GM18868 (cell line): ENCODE data around the gene ANKS1A.

ENCODE experiments used
- ATAC-seq: cut with Tn5 transposase; IDR thresholded peaks from one replicate; pipeline ENCODE4 v1.9.1; 2021; ENCODE audit warnings: mild to moderate bottlenecking, moderate library complexity; ENCODE audit not compliant: unreplicated experiment

The ANKS1A gene

DNA sequence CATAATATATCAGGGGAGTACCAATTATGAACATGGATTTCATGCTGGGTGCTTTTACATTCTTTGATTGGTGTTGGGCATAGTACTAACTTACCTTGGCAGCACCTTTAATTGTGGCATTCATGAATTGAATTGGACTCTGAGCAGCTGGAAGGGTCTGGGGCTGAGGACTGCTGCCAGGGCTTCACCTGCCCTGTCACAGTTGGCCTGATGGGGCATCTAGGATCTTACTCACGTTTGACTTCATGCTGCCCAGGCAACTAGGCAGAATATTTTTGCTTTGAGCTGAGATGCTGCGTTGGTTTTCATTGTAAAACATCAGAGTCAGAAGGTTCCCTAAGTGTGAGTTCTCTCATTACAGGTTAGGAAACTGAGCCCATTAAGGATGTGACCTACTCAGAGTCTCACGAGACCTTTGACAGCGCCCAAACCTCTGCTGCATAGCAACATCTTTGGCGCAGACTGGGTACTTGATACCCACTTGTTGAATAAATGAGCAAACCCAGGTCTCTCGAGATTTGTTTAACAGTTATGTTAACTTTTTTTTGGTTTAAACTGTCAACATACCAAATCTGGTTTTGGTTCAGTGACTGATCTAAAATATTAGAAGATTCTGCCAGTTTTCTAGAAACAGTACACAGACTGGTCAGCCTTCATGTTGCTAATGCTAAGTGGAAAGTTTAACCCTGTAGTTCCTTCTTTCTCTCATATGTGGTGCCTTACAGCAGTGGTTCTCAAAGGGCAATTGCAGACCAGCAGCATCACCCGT, 147.2 kb downstream of the ANKS1A start:
- ATAC-seq: no peak

DNA sequence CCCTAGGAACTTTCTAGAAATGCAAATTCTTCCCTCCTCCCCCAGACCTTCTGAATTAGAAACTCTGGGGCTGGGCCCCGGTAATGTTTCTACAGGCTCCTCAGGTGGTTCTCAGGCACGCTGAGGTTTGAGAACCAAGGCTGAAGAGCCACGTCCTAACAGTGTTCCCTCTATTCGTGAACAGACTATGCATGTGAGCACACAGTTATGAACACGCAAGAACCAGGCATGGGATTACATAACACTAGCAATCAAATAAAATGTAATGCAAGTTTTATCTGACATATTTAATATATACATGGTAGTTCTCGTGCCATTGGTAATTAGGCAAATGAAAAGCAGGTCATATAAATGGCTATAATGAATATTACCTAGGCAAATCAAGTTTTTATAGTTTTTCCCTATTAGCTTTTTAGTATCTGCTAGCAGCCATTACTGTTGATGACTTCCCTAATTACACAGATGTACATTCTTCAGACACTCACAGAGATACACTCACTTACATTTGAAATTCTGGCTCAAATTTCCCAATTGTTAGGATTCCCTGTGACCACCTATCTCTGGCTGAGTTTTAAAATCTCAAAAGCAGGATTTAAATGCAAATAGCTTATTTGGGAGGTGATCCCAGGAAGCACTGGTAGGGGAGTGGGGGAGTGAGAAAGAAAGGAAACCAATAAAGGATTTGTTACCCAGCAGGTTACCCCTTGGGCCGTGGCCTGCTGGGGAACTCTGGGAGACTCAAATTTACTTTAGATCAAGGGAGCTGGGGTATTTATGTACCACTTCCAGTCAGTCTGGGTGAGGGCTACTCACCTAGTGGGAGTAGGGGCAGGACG, 148.0 kb downstream of the ANKS1A start:
- ATAC-seq: no peak

DNA sequence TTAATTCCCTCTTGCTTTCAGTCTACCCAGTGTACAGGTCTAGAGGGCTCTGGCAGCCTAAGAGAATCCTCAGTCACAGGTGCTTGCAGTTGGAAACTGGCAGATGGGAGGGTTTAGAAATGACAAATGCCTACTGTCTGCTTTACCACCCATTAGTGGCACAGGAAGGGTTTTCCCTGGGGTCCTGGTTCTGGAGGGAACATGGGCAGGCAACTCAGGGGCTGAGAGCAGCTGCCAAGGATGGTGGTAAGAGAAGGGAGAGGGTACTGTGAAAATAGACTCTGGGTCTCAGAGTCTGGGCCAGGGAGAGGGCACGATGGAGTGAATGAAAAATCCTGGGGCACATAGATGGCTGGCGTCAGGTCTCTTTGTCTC, 148.6 kb downstream of the ANKS1A start:
- ATAC-seq: no peak

DNA sequence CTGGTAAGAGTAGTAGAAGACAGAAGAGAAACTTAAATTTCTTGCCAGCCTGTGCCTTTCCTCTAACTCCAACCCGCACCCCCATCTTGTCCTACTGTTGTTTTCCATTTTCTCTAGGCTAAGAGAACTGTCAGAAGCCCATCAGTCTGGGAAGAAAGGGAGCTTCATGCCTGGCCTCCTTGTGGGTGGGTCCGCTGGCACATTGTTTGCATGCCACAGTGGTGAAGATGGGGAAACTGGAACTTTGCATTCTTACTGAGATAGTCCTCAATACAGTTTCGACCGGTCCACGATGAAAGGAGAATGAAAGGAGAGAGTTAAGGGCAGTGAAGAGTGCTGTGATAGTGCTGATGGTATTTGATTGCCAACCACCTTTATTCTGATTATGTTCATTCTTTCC, 149.0 kb downstream of the ANKS1A start:
- ATAC-seq: no peak

DNA sequence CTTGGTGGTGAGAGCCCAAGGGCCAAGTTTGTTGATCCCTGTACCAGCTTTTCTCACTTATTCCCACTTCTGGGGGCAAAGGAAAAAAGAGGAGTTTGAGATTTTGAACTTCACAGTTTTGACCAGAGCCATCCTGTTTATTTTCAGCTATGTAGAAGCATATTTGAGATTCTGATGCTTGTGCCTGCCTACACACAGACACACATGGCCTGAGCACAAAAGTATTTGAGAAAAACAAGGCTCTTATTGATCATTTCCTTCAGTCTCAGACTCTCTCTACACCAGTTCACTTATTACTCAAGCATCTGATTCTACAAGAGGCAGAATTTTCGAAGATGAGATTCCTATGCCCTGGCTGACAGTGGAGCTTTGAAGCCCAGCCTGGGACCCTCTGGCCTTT, 151.3 kb downstream of the ANKS1A start:
- ATAC-seq: no peak

DNA sequence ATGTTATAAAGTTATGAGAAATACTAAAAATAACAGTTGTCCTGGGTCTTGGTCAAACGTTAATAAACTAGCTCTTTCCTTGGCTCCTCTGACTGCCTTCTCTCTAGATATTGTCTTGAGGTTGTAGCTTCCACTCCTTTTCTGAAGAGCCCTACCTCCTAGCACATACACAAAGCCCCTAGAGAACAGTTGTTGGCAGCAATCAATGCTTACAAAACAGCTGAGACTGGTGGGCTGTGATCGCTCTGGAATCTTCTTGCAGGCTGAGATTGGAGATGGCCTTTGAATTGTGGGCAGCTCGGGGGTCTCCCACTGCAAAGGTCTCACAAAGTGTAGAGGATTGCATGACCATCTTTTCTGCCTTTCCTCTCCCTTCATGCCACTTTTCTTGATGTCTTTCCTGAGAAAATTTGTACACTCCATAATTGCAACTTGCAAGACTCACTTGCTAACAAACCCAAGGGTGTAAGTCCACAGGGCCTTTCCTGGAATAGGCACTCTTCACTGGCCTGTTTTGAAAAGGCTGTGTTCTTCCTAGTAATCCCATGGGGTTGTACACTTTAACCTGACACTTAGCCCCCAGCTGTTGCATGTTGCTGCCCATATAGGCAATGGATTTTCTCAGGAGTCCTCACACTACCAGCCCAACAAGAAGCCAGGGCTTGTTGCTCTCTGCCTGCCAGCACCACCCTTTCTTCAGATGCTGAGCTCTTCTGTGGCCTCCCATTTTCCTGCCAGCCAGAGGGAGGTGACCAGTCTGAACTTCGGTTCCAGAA, 152.2 kb downstream of the ANKS1A start:
- no peak for ATAC-seq

DNA sequence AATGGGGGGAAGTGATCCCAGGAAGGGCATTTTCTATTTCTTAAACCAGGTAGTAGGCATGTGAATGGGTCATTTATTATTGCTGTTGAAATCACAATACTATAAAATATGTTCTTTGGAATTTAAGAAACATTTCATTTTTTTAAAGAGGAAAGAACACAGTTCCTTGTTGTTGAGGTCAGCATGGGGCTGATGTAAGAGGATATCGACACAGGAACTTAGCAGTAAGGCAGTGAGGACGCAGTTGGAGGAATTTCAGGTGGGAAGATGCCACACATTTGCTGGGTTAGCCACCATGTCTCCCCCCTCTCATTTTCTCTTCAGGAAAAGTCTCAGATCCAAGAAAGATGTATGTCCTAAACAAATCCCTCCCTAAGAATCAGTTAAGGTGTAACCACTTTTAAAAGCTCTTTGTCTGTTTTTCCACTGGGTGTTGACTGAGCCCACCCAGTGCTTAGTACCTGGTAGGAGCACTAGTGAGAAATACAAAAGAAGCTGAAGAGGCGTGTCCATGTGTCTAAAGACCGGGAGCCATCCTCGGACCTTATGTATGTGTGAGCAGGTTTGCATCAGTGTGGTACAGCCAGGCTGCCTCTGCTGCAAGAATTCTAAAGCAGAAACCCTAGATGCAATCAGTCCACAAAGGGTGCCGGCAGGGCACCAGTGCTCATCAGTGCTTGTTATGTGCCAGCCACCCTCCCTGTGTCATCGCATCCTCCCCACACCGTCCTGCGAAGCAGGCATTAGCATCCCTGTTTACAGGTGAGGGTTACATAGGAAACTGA, 153.2 kb downstream of the ANKS1A start:
- no peak for ATAC-seq

DNA sequence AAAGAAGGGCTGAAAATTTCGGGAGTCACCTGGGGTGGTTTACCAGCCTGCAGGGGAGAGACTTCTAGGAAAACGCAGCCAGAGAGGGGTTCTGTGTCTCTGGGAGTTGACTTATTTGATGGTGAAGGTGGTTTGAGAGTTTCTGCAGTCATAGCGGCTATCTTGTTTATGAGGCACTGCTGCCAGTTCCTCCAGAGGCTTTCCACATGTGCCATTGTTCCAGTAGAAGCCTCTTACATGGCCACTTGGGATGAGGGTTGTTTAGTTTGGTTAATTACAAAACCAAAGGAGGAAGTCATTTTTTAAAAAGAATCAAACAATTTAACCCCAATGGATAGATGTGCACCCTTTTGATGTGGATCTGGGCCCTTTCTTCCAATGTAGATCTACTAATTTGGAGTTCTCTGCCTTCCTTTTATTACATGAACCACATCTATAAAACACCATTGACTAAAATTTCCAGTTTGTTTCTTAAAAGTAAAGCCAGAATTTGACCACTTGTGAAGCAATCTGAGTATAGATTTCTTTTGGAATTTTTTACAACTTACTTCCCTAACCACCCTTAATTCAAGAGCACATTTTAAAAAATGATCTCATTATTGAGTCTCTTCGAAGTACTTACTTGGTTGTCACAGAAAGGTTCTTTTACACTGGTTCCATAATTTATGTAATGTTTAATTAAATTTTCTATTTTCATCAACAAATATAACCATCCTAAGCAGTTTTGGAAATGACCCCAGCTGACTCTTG, 154.5 kb downstream of the ANKS1A start:
- no peak for ATAC-seq

DNA sequence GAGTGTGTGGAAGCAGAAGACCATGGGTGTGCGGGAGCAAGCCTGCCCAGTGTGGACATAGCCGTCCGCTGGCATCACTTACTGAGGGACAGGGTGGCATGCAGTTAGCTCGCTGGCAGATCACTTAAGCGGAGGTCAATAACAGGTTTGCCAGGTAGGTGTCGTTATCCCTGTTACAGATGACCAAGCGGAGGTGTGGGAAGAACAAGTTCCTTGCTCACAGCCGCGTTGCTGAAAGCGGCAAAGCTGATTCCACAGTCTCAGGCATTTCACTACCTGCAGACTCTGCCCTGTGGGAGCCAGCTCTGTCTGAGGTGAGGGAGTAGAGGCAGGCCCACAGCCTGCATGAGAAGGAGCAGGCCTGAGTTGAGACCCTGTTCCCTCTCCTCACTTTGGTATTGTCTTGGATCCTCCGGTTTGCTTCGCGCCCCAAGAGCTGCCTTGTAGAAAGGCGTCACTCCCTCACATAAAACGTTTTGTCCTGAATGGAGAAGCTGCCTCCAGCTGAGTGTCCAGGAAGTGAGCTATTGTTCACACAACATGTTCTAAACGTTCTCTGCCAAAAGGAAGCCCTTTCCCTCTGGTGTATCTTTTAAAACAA, 155.2 kb downstream of the ANKS1A start:
- ATAC-seq: no peak

DNA sequence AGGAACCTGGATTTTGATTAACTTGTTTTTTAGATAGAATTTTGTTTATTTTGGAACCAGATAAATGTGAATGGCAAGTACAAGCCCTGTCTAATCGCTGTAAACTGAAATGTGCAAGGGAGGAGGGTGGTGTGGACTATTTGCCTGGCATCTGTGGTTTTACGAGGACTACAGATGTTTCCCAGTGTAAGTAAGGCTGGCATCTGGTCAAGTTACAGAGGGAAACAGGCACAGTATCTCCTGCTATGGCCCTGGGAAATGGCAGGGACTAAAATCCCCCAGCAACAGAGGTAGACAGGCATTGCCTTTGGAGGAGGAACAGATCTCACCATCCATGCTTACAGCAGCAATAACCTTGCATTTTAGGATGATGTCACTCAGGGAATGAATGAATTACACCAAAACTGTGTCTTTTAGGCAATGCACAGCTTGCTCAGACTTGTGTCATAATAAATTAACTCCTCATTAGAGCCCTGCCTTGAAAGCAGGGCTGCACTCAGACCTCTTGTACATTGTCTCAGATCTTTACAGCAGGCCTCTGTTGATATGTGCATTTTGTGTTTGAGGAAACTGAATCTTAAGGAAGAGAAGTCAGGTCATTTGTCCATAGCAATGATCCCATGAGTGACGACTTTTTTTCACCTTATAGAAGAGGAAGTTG, 155.8 kb downstream of the ANKS1A start:
- ATAC-seq: no peak

DNA sequence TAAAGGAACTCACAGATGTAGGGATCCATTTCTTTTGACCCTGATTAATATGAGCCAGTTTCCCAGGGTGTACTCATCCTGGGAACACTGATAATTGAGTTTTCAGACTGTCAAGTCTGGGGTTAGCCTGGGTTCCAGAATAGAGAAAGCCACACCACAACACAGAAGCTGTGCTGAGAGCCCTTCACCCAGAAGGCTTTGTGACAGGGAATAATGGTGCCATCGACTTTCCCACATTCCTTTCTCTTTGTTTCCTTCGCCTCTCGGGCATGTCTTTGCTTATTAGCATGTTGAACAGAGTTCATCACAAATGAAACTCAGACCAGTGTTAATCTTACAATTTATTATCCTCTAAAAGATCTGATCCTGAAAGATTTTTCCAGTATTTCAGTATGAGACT, 157.0 kb downstream of the ANKS1A start:
- ATAC-seq: no peak

DNA sequence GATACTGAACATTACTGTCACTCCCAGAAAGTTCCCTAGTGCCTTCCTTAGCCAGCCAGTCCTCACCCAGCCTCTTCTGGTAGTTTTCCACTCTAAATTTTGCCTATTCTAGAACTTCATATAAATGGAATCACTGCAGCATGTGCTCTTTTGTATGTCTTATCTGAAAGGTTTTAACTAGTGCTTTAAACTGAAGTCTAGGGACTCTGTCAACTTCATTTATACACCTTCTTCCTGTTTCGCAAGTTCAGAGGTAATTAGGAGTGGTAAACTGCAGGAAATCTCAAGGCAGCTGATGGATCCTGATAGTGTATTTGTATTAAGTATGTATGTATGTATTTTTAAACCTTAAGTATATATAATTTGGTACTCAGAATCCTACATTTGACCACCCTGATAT, 157.8 kb downstream of the ANKS1A start:
- no peak for ATAC-seq

DNA sequence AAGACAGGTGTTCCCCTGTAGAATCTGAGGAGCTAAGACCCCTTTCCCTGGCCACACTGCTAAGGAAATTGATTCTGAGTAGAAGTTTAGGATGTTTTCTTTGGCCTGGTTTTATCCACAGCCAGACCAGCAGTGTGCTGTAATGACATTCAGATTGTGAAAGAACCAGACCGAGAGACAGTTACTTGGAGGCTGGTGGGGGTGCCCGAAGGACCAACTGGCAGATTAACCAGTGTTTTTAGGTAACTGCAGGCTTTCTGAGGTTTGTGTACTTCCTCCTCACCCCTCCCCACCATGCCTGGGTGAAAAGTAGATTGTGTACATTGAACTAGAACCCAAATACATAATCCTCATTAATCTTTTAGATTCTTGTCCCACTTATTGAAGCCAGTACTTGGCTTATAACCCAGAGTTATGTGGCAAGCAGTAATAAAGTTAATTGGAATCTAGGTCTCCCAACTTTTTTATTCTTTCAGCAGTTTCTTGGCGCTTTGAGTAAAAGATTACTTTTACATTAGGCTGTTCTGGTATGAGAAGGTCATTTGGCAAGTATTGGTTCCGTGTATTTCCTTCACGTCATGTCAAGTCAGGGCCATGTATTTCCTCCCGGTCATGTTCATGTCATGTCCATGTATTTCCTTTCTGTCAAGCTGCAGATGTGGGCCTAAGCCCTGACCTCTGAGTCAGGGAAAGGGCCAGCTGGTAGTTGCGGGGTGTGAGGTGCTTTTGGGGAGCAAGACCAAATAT, 158.4 kb downstream of the ANKS1A start:
- ATAC-seq: no peak

DNA sequence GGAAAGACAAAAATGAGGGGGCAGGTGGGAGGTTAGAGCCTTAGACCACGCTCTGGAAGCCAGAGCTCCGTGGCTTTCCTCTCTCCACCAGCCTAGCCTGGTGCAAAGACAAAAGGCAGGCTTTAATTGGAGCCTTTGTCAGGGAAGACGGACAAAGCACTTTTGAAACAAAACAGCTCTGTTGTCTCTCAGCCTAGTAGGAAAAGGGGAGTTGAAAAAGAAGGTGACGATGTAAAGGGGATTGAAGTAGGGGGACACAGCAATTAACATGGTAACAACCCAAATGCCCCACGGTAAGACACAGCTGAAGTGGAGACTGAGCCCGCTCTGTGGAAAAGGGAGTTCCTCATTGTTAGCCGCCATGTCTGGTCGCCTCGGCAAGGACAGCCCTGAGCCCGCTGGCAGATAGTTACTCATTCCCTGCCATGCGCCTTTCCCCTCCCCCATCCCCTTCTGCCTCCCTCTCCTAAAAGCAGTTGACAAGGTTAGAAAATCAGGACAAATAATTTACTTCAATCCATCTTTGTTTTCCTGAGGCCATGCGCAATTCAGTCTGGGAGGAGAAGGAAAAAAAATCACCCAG, 159.1 kb downstream of the ANKS1A start:
- ATAC-seq: no peak

DNA sequence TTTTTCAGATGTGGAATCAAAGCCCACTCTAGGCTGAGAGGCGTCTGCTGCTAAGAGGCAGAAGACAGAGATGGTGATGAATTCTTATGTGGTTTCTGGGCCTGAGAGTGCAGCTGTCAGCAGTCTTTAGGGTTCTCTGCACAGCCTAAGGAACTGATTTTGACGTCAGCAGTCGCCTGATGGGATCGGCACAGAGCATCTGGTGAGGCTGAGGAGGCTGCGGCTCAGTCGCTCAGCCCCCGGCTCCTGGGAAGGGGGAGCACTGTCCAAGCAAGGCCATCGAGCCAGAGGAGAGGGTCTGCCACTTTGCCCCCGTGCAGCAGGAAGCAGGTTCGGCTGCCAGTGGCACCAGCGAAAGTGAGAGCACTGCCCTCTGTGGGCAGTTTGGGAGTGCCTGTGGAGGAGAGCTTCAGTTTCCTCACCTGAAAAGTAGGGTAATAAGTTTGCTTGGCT, 159.6 kb downstream of the ANKS1A start:
- no peak for ATAC-seq

DNA sequence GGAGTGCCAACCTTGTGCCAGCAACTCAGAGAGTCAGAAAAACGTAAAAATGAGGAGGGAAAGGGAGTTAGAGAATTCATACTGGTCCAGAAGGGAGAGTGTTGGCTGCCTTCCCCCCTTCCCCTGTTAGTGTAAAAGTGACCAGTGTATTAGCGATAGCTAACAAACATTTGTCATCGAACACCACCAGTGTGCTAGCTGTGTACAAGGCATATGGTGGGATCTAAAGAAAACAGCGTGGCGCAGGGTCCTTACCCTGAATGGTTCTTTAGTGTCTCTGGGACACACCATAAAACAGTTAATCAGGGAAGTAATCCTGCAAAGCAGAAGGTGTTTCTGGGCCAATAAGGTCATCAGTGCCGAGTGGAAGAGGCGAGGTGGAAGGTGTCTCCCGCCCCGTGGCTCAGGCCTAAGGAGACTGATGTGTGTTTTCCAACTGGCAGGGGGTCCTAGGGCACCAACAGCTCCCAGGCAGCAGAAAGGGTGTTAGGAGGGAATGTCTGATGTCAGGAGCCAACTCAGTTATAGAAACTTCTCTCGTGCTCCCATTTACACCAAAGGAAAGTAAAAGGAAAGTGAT, 160.2 kb downstream of the ANKS1A start:
- no peak for ATAC-seq

DNA sequence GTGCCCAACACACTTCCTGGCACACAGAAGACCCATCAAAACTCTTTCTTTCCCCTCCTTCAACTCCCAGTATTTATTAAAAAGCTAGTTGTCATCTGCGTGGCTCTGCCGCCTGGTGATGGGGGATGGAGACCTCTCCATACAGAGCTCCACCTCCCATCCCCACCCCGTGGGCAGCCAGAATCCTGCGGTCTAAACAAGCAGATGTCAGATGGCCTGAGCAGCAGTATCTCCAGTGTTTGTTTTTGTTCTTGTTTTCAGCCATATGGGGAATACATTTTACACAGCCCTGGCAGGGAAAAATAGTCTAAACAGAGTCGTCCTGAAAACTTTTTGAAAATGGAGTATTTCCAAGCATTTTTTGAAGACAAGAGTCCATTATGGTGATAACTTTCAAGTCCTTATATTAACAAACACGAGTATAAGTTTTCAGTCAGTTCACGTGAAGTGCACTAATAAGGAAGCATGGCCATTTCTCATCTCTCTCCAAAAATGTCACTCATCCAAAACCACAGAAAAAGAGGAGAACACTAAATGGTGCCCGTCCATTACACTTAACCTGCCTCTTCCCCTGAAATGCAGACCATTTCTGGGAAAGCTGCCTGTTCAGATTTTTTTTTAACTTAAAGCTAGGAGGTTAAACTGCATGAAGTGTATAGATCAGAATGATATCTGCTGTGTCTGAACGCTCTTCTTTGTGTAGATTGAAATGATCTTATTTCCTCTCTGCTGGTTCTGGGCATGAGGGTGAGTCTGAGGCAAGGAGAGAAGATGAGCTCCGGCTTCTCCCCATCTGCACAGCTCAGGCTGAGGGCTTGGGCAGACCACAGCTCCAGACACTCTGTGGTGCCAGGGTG, 161.1 kb downstream of the ANKS1A start:
- ATAC-seq: no peak
